Occipital lobe (tissue), 2 donors: Measurements from ENCODE around the gene TRIM27. TPM values are rescaled to one million over a fixed set of nuclear protein-coding genes. Genes with fewer than 3 reads are reported as not detected.
"Not testable (repeated sequence)": the region's sequence is repeated elsewhere in the genome, so short reads cannot be mapped to it uniquely, and the experiment has no call there.

Experiments
- DNase-seq: peaks from one replicate; lab custom pipeline; 2025; lab: John Stamatoyannopoulos, UW
- total RNA-seq: library from RNA; depleted of rRNA; stranded (reverse); fragments of >200 nt; gene quantifications from one replicate; pipeline ENCODE4 v1.2.3, GENCODE V29; 2014

The TRIM27 gene, protein sequence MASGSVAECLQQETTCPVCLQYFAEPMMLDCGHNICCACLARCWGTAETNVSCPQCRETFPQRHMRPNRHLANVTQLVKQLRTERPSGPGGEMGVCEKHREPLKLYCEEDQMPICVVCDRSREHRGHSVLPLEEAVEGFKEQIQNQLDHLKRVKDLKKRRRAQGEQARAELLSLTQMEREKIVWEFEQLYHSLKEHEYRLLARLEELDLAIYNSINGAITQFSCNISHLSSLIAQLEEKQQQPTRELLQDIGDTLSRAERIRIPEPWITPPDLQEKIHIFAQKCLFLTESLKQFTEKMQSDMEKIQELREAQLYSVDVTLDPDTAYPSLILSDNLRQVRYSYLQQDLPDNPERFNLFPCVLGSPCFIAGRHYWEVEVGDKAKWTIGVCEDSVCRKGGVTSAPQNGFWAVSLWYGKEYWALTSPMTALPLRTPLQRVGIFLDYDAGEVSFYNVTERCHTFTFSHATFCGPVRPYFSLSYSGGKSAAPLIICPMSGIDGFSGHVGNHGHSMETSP
- total RNA-seq, result 65.2 TPM

DNA sequence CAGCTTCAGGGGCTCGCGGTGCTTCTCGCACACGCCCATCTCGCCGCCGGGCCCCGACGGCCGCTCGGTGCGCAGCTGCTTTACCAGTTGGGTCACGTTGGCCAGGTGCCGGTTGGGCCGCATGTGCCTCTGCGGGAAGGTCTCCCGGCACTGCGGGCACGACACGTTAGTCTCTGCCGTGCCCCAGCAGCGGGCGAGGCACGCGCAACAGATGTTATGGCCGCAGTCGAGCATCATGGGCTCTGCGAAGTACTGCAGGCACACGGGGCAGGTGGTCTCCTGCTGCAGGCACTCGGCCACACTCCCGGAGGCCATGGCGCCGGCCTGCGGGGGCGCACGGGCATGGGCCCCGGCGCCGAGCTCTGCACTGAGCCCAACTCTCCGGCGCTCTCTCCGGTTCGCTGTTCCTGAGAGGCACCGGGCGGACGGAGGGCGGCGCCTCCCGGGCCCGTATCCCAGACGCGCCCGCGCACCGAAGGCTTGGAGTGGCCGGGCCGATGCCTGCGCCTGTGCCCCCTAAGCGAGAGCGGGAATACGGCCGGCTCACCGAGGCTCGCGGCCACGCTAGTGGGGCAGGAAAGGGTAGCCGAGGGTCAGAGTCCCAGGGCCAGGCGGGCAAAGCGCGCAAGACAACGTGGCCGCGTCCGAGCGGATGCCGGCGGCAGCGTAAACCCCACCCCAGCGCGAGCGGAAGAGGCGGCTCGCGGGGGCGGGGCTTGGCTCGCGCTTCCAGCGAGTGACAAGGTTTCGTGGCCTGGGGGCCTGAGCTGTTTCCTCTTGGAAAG is at the start of gene TRIM27:
Gene TRIM27 (minus strand): TSS at position 668 of the 785 bp plus-strand sequence. CDS start 353 bp downstream, at position 315.
- peak; percentile 85 for DNase-seq

DNA sequence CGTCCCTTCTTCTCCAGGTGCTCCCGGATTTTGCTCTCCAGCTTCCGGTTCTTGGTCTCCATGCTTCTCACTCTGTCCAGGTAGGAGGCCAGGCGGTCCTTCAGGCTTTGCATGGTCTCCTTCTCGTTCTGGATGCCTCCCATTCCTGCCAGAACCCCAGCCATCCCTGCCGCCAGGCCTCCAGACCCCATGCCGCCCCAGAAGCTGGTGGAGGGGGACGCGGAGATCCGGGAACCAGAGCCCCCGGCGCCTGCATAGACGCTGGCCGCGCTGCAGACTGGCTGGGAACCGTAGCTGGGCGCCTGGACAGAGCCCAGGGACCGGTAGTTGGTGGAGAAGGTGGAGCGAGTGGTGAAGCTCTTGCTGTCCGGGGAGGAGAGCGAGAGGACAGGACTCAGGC is 46.3 kb upstream of the TRIM27 start:
- not testable (repeated sequence) for DNase-seq

DNA sequence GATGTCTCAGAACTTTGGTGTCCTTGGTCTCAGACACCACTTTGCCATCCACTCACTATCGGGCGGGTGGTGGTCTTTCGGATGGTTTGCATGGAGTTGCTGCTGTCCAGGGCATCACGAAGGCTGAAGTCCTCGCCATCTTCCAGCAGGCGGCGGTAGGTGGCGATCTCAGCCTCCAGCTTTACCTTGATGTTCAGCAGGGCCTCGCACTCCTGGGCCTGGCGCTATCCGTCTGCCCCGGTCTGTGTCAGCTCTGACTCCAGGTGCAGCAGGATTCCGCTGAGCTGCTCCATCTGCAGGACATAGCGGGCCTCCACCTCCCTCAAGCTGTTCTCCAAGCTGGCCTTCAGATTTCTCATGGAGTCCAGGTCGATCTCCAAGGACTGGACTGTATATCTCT is 45.3 kb upstream of the TRIM27 start:
- no peak for DNase-seq

DNA sequence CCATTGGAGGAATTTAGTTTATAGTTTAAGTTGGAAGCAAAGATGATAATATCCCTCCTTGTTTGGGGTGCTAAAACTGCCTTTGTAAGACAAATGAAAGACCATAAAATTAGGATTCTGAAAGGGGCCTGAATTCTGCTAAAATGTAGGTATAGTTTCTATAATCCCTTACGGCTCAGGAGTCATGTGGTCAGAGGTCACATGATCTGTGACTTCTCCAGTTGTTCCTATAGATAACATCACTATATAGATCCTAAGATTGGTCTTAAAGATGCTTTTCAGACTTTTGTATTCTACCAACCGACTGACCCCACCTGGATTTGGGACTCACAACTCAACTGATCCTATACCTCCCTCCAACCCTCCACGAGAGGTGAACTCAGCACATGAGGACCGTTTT is 44.7 kb upstream of the TRIM27 start:
- no peak for DNase-seq

DNA sequence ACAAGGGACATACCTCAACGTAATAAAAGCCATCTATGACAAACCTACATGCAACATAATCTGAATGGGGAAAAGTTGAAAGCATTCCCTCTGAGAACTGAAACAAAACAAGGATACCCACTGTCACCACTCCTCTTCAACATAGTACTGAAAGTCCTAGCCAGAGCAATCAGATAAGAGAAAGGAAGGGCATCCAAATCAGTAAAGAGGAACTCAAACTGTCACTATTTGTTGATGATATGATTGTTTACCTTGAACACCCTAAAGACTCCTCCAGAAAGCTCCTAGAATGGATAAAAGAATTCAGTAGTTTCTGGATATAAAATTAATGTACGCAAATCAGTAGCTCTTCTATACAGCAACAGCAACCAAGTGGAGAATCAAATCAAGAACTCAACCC is 41.9 kb upstream of the TRIM27 start:
- no peak for DNase-seq

DNA sequence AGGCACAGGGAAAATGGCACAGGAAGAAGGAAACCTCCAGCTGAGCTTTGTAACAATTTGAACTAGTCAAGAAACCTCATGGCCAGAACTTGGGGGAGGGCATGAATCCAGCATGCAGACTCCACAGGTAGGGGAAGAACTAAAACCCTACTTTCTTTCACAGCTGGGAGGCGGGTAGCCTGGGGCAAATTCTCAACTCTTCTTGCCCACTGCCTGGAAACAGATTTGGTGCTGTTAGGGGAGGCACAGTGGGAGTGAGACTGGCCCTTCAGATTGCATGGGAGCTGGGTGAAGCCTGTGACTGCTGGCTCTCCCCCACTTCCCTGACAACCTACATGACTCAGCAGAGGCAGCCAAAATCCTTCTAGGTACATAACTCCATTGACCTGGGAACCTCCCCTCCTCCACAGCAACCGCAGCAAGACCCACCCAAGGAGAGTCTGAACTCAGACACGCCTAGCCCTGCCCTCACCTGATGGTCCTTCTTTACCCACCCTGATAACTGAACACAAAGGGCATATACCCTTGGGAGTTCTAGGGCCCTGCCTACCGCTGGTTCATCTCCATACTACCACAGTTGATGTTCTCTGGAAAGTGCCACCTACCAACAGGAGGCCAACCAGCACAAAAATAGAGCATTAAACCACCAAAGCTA is 37.2 kb upstream of the TRIM27 start:
- DNase-seq, result no peak

DNA sequence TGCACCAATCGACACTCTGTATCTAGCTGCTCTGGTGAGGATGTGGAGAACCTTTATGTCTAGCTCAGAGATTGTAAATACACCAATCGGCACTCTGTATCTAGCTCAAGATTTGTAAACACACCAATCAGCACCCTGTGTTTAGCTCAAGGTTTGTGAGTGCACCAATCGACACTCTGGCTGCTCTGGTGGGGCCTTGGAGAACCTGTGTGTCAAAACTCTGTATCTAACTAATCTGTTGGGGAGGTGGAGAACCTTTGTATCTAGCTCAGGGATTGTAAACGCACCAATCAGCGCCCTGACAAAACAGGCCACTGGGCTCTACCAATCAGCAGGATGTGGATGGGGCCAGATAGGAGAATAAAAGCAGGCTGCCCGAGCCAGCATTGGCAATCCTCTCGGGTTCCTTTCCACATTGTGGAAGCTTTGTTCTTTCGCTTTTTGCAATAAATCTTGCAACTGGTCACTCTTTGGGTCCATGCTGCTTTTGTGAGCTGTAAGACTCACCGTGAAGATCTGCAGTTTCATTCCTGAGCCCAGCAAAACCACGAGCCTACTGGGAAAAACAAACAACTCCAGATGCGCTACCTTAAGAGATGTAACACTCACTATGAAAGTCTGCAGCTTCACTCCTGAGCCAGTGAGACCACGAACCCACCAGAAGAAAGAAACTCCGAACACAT is 34.9 kb upstream of the TRIM27 start:
- DNase-seq, result not testable (repeated sequence)

GRCh38 chr6:28957795-28958314 is 34.1 kb upstream of the TRIM27 start:
- not testable (repeated sequence) for DNase-seq

DNA sequence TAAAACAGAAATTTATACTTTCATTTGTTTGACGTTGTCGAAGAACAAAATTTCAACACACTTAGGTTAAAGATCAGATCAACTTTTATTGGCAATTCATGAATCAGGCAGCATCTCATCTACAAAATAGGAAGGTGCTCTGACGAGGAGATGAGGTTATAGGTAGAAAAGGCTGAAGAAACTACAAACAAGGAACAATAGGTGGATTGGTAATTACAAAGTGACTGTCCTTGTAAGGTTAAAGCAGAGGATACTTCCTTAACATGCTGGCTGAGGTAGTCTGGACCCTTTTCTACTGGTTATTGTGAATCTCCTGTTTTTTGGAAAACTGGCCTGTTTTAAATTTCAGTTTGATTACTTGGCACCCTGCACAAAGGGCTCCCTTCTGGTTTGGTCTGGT is 32.5 kb upstream of the TRIM27 start:
- no peak for DNase-seq

DNA sequence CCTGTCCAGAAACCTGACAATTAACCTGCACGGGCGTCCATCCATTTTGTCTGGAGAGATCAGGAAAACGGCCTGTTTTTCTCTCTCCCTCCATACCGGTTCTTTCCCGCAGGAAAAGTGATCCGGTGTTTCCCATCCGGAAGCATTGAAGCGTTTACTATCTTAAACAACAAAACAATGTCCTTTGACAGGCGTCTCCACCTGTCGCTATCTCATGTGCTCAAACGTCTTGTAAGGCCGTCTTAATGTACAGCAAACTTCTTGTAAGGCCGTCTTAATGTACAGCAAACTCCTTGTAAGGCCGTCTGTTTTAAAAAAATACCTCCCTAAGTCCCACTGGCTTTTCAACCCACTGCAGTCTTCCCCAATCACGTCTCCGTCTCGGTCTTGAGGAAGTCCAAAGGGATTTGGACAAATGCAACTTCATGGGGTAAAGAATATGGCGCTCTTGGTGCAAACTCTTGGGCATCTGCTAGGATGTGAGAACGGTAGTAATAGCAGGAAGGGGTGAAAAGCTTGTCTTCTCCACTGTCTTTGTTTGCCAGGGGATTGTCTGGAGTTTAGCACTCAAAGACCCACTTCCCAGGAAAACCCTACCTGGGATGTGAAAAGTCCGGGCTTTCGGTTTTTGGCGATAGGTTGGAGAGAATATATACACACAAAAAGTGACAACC is 29.9 kb upstream of the TRIM27 start:
- DNase-seq, result no peak

DNA sequence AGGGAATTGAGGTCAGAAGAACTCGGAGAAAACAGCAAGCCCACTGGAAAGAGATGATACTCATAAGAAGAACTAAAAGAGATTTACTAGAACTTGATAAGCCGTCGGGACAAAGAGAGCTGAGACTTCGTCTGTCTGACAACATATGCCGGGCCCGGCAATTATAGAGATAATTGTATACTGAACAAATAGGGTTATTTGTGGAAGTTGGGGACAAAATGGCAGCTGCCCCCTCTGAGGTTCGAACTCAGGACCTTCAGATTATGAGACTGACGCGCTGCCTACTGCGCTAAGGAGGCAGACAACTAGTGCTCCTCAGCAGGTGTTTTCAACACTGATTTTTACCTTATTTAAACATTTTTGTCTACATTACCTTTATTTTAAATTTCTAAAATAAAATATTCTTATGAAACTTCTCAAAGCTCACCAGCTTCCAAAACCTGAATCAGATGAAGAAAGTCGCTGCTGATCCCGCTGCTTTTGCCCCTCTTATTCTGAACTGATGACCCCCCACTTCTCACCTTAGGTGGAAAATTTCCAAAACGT is 29.3 kb upstream of the TRIM27 start:
- DNase-seq, result no peak

DNA sequence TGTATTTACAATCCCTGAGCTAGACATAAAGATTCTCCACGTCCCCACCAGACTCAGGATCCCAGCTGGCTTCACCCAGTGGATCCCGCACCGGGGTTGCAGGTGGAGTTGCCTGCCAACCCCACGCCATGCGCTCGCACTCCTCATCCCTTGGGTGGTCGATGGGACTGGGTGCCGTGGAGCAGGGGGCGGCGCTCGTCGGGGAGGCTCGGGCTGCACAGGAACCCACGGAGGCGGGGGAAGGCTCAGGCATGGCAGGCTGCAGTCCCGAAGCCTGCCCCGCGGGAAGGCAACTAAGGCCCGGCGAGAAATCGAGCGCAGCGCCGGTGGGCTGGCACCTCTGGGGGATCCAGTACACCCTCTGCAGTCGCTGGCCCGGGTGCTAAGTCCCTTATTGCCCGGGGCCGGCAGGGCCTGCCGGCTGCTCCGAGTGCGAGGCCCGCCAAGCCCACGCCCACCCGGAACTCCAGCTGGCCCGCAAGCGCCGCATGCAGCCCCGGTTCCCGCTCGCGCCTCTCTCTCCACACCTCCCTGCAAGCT is 25.9 kb upstream of the TRIM27 start:
- DNase-seq, result not testable (repeated sequence)

- no peak for DNase-seq
These were observed 25.1 kb upstream of the TRIM27 start for GRCh38 chr6:28948782-28949486.

GRCh38 chr6:28947831-28948270 is 24.1 kb upstream of the TRIM27 start:
- no peak for DNase-seq

- no peak for DNase-seq
These were observed 23.4 kb upstream of the TRIM27 start for GRCh38 chr6:28947067-28947765.

- no peak for DNase-seq
These were observed 21.6 kb upstream of the TRIM27 start for GRCh38 chr6:28945349-28945748.

GRCh38 chr6:28944412-28944865 is 20.7 kb upstream of the TRIM27 start:
- DNase-seq, result peak; percentile 31
